HAP-1 (cell line): Measurements from ENCODE around the gene VWA5B2.
A peak's percentile ranks its signal among the peaks of the same experiment; 100 is the strongest.

Experiments used
- DNase-seq, 2 experiments: peaks; one replicate each; pipeline ENCODE4 v3.0.0-alpha.2; 2016 to 2020; ENCODE audit warnings: low spot score in 2 of 2
- H3K27me3 ChIP-seq: fragments of 250-450 bp; sonication (Bioruptor Pico); 2 replicates; pipeline ENCODE4 v1.5.1; 2020; ENCODE audit warnings: low read depth, mild to moderate bottlenecking, moderate library complexity
- H3K36me3 ChIP-seq: fragments of 250-450 bp; sonication (Bioruptor Pico); replicated peaks from 2 replicates; pipeline ENCODE4 v1.5.1; 2020; ENCODE audit warnings: mild to moderate bottlenecking
- H3K4me1 ChIP-seq: fragments of 250-450 bp; sonication (Bioruptor Pico); 2 replicates; pipeline ENCODE4 v1.5.1; 2020; ENCODE audit warnings: mild to moderate bottlenecking
- H3K4me3 ChIP-seq: fragments of 250-450 bp; sonication (Bioruptor Pico); 2 replicates; pipeline ENCODE4 v1.5.1; 2020; ENCODE audit warnings: mild to moderate bottlenecking, moderate library complexity
- H3K9me3 ChIP-seq: fragments of 250-450 bp; sonication (Bioruptor Pico); 2 replicates; pipeline ENCODE4 v1.5.1; 2020; ENCODE audit warnings: mild to moderate bottlenecking, moderate library complexity
- in situ Hi-C: fragments of 300-500 bp; cut with MboI; formaldehyde crosslinking; loops from 3 replicates; pipeline ENCODE4 v1.14.3; 2020; ENCODE audit warnings: low sequenced_read_pairs, inconsistent platforms, mixed read lengths

The VWA5B2 gene

DNA sequence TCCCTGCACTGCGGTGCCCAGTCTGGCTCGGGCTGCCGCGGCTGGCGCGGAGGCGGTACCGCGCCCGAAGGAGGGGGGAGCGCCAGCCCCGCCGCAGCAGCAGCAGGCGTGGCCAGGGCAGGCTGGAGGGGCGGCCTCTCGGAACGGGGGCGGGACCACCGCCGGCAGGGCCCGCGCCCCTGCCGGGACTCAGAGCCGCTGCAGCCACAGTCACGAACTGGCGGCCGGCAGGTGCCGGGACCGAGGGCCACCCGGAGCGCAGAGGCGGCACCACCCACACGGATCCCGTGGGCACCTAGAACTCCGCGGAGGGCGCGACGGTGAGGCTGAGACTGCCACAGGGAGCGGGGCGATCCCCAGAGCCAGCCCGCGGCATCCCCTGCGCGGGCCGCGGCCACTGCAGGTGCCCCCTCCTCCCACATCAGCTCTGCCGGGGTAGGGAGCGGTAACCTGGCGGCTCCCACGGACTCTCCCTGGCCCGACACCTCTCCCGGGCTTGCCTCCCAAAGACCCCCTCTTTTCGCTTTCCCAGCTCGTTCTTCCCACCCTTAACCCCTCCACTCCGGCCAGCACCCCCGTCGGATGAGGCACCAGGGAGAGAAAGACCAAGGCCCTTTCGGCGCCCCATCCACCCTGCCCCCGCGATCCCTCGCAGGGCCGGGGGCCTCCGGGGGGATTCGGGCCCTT is at the start of gene VWA5B2:
Gene VWA5B2, plus strand, starts transcription at position 192 of the 687 bp plus-strand sequence. CDS start 944 bp downstream, outside the sequence.
- in situ Hi-C loops: no loop called here

DNA sequence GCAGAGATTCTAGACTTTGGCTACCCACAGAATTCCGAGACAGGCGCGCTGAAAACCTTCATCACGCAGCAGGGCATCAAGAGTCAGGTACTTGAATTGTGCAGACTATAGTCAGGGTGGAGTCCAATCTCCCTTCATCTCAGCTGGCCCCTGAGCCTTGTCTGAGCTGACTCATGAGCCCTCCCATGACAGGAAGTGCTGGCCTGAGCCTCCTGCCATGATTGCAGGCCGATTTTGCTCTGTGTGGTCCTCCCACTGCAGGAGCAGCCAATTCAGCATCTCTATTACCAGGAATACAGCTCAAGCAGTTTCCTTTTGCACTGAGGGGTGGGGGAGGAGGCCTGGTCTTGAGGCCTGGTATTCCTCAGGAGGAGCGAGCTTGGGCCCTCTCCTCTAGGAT is 49.2 kb upstream of the VWA5B2 start:
- in situ Hi-C loops: no loop called here
- DNase-seq: no peak
- Histone ChIP-seq H3K4me3 (no peak overlapping the region), H3K36me3 (peaks cover 77% of the 10 kb centered on the region), H3K4me1 (peaks cover 8% of the 10 kb centered on the region), H3K9me3 (no peaks in the 10 kb centered on the region), H3K27me3 (no peaks in the 10 kb centered on the region)

More for the DNA sequence above, at the start of gene VWA5B2:
- DNase-seq: peak; percentile 81 to 89
- Histone ChIP-seq H3K4me1 (no peaks in the 10 kb centered on the region), H3K4me3 (peak within 1 kb of the TSS; percentile 63), H3K36me3 (no peaks in the 10 kb centered on the region), H3K9me3 (no peaks in the 10 kb centered on the region), H3K27me3 (peaks cover 6% of the 10 kb centered on the region)

DNA sequence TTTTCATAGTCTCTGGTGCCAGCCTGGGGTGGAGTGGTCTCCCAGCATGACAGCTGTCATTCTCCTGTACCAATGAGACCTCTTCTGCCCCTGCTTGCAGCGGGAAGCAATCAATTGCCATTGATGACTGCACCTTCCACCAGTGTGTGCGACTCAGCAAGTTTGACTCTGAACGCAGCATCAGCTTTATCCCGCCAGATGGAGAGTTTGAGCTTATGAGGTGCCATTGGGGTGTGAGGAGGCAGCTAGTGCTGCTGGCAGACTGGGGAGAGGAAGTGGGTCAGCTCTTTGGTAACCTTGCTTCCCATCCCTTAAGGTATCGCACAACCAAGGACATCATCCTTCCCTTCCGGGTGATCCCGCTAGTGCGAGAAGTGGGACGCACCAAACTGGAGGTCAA is 47.8 kb upstream of the VWA5B2 start:
- H3K4me1 ChIP-seq: peaks cover 11% of the 10 kb centered on the region
- DNase-seq: no peak
- H3K27me3 ChIP-seq: no peaks in the 10 kb centered on the region
- in situ Hi-C loops: no loop called here
- no peak overlapping the region for H3K4me3 ChIP-seq
- H3K36me3 ChIP-seq: peaks cover 79% of the 10 kb centered on the region
- H3K9me3 ChIP-seq: no peaks in the 10 kb centered on the region

DNA sequence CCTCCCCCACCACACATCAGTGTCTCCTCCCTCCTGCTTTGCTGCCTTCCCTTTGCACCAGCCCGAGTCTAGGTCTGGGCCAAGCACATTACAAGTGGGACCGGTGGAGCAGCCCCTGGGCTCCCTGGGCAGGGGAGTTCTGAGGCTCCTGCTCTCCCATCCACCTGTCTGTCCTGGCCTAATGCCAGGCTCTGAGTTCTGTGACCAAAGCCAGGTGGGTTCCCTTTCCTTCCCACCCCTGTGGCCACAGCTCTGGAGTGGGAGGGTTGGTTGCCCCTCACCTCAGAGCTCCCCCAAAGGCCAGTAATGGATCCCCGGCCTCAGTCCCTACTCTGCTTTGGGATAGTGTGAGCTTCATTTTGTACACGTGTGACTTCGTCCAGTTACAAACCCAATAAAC is 45.7 kb upstream of the VWA5B2 start:
- in situ Hi-C loops: no loop called here
- H3K4me3 ChIP-seq: no peak overlapping the region
- peaks cover 70% of the 10 kb centered on the region for H3K36me3 ChIP-seq
- no peaks in the 10 kb centered on the region for H3K27me3 ChIP-seq
- no peaks in the 10 kb centered on the region for H3K9me3 ChIP-seq
- H3K4me1 ChIP-seq: peaks cover 11% of the 10 kb centered on the region
- no peak for DNase-seq

DNA sequence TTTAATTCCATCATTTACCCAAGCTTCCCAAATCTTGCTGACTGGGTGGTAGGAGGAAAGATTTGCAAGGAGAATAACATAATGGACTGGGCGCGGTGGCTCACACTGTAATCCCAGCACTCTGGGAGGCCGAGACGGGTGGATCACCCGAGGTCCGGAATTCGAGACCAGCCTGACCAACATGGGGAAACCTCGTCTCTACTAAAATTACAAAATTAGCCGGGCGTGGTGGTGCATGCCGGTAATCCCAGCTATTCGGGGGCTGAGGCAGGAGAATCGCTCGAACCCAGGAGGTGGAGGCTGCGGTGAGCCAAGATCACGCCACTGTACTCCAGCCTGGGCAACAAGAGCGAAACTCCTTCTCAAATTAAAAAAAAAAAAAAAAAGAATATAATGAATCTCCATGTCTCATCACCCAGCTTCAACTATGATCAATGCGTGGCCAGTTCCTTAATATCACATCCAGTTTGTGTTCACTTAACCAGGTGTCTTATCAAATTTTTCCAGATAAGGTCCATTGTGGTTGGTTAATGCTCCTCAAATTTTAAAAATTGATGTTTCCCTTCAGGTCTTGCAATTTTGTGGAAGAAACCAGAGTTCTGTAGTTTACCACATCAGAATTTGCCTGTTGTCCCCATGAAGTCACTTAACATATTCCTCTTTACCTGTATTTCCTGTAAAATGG is 44.7 kb upstream of the VWA5B2 start:
- in situ Hi-C loops: no loop called here
- Histone ChIP-seq H3K9me3 (no peaks in the 10 kb centered on the region), H3K4me1 (peaks cover 11% of the 10 kb centered on the region), H3K36me3 (peaks cover 73% of the 10 kb centered on the region), H3K27me3 (no peaks in the 10 kb centered on the region), H3K4me3 (no peak overlapping the region)
- DNase-seq: no peak

DNA sequence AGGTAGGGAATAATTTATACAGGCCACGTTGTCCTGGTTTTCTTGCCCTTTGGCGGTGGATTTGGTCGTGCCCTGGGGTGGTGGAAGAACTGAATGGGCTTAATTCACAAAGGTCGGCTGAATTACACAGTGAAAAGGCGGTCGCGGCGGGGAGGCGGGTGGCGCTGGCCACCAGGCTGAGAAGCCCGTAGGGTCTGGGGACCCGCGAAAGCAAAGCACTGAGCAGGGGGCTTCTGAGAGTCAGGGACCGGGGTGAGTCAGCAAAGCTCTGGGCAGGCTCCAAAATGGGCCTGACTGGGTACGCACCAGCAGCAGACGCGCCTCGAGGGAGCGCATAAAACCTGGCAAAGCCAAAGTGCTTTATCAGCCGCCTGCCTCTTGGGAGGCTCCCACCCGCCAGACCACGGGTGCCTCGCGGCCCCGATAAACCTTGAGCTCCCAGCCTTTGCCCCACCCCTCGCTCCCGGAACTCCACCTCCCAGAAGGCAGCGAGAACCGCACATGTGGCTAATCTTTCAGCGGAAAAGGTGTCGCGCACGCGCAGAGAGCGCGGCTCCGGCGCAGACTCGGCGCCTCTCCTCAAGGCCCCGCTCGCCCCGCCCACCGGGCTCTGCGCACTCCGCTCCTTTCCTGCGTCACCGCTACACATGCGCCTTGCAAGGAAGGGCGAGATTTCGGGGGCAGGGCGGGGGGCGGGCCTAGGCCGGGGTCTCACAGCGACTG is 43.8 kb upstream of the VWA5B2 start:
- H3K4me1 ChIP-seq: peaks cover 11% of the 10 kb centered on the region
- no peaks in the 10 kb centered on the region for H3K27me3 ChIP-seq
- peak; percentile 97 to 99 for DNase-seq
- H3K4me3 ChIP-seq: peak overlapping the region; percentile 98
- no peaks in the 10 kb centered on the region for H3K9me3 ChIP-seq
- in situ Hi-C loops: no loop called here
- peaks cover 72% of the 10 kb centered on the region for H3K36me3 ChIP-seq

DNA sequence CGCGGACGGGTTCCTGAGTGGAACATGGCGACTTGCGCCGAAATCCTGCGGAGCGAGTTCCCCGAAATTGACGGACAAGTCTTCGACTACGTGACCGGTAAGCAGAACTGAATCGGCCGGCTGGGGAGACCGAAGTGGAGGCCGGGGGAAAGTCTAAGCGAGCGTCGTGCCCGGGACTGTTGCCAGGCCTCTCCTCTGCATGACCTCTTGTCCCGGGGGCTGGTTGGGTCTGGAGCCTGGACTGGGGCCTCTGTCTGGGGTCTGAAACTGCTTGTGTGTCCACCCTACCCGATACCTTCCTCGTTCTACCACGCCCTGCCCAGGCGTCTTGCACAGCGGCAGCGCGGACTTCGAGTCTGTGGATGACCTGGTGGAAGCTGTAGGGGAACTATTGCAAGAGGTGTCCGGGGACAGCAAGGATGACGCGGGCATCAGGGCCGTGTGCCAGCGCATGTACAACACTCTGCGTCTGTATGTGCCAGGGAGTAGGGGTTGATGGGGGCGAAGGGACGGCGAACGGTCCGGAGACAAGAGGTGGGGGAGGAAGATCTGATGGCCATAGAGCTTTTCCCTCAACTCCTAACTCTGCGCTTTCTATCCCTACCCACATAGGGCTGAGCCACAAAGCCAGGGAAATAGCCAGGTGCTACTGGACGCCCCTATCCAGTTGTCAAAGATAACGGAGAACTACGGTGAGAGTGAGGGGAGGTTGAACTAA is 43.0 kb upstream of the VWA5B2 start, which contains the start of gene ABCF3:
Gene ABCF3, plus strand, starts transcription at position 16 of the 718 bp plus-strand sequence. Its CDS starts 9 bp downstream, at position 25.
- Histone ChIP-seq H3K36me3 (peaks cover 72% of the 10 kb centered on the region), H3K4me1 (peaks cover 11% of the 10 kb centered on the region), H3K9me3 (no peaks in the 10 kb centered on the region), H3K4me3 (peak within 1 kb of the TSS; percentile 98), H3K27me3 (no peaks in the 10 kb centered on the region)
- in situ Hi-C loops: no loop called here
- peak in 1 of 2 experiments; percentile 16 for DNase-seq

DNA sequence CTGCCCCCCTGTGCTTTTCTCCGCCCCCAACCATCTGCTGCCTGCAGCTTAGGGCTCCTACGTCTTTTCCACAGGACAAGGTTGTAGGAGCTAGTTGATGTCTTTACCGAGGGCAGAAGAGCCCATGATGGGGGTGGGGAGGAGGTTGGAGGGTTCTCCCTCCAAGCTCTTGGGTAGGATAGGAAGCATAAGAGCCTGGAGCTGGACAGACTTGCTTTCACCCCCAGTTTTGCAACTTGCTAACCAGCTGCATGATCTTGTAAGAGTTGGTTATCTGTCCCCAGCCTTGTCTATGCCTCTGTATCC is 42.5 kb upstream of the VWA5B2 start:
- in situ Hi-C loops: no loop called here
- Histone ChIP-seq H3K4me3 (peak overlapping the region; percentile 98), H3K36me3 (peaks cover 70% of the 10 kb centered on the region), H3K4me1 (peaks cover 11% of the 10 kb centered on the region), H3K9me3 (no peaks in the 10 kb centered on the region), H3K27me3 (no peaks in the 10 kb centered on the region)
- no peak for DNase-seq

DNA sequence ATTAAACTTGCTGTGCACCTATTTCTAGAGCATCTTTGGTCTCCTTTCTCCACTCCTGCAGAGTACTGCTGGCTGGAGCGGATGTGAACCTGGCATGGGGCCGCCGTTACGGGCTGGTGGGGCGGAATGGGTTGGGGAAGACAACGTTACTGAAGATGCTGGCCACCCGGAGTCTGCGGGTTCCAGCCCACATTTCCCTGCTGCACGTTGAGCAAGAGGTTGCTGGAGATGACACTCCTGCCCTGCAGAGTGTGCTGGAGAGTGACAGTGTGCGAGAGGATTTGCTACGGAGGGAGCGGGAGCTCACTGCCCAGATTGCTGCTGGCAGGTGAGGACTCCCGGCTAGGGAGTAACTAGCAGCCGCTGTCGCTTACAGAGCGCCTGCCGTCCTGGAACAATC is 41.3 kb upstream of the VWA5B2 start:
- DNase-seq: no peak
- Histone ChIP-seq H3K9me3 (no peaks in the 10 kb centered on the region), H3K36me3 (peaks cover 70% of the 10 kb centered on the region), H3K4me1 (peaks cover 11% of the 10 kb centered on the region), H3K4me3 (no peak overlapping the region), H3K27me3 (no peaks in the 10 kb centered on the region)
- in situ Hi-C loops: no loop called here

DNA sequence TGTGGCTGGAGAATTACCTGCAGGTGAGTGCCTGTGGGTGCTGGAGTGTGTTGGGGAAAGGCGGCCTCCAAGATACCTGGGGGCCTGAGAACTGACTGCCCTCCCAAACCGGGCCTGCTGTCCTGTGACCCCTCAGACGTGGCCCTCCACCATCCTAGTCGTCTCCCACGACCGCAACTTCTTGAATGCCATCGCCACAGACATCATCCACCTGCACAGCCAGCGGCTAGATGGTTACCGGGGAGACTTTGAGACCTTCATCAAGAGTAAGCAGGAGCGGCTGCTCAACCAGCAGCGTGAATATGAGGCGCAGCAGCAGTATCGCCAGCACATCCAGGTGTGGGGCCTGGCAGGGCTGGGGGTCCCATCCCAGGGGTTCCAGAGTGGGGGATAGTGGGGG is 40.0 kb upstream of the VWA5B2 start:
- DNase-seq: no peak
- no peaks in the 10 kb centered on the region for H3K27me3 ChIP-seq
- H3K4me1 ChIP-seq: peaks cover 11% of the 10 kb centered on the region
- H3K4me3 ChIP-seq: no peak overlapping the region
- H3K9me3 ChIP-seq: no peaks in the 10 kb centered on the region
- peaks cover 70% of the 10 kb centered on the region for H3K36me3 ChIP-seq
- in situ Hi-C loops: no loop called here

DNA sequence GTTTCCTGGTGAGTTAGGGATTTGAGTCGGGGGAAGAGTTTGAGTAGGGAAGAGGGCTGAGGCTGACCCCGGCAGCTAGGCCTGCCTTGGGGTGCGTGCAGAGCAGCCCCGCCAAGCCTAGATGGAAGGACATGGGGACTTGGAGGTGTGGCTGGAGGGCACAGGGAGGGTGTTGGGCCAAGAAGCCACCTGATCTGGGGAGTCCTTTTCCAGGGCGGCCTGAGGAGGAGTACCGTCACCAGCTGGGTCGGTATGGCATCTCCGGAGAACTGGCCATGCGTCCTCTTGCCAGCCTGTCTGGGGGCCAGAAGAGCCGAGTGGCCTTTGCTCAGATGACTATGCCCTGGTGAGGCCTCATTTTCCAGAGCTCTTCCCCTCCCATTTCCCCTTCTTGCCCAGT is 36.5 kb upstream of the VWA5B2 start:
- Histone ChIP-seq H3K4me3 (no peak overlapping the region), H3K9me3 (no peaks in the 10 kb centered on the region), H3K27me3 (no peaks in the 10 kb centered on the region), H3K36me3 (peaks cover 69% of the 10 kb centered on the region), H3K4me1 (no peaks in the 10 kb centered on the region)
- in situ Hi-C loops: no loop called here
- DNase-seq: no peak

DNA sequence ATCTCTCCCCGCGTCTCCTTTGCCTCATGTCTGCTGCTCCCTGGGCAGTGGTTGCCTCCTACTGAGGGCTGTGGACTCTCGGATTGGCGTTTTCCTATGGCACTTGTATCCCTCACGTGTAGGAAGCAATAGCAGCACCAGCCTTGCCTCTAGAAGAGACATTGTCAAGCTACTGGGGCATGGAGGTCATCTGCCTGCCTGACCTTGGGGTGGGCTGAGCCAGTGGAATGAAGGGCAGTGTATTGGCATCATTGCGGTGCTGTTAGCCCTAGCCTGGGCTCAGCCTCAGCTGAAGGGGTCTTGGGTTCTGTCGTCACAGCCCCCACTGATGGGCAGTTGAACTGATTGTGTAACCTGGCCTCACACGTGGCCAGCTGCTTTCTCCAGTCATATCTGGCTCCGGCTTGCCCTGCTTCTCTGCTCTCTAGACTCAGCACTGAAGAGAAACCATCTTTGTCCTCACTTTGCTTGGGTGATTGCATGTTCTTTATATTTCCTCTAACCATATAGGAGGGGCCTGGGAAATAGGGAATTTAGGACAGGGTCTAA is 35.3 kb upstream of the VWA5B2 start:
- H3K36me3 ChIP-seq: peaks cover 57% of the 10 kb centered on the region
- in situ Hi-C loops: no loop called here

DNA sequence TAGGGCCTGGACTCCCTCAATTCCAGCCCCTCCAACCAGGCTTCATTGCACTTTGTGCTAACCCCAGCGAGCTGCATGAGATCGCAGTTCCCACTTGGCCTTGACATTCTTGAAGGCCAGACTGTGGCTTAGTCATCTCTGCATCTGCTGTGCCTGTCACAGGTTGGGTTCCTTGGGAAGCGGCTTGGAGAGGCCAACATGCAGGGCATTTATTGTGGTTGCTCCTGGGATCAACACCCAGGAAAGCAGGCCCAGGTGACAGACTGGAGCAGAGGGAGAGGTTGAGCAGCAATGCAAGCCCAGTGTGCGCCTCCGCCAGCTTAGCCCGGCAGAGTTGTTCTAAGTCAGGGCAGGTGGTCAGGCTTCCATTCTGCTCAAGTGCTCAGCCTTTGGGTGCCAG is 32.8 kb upstream of the VWA5B2 start:
- H3K9me3 ChIP-seq: no peaks in the 10 kb centered on the region
- H3K4me1 ChIP-seq: peaks cover 3% of the 10 kb centered on the region
- no peak for DNase-seq
- in situ Hi-C loops: no loop called here
- H3K4me3 ChIP-seq: no peak overlapping the region
- H3K27me3 ChIP-seq: no peaks in the 10 kb centered on the region
- H3K36me3 ChIP-seq: peaks cover 35% of the 10 kb centered on the region

More for the DNA sequence above, 35.3 kb upstream of the VWA5B2 start:
- no peak for DNase-seq
- H3K27me3 ChIP-seq: no peaks in the 10 kb centered on the region
- H3K4me1 ChIP-seq: no peaks in the 10 kb centered on the region
- H3K9me3 ChIP-seq: no peaks in the 10 kb centered on the region
- H3K4me3 ChIP-seq: no peak overlapping the region
